Globus pallidus (tissue), 1 donor: ENCODE results near the gene DTX4.

Source experiments
- DNase-seq: peaks from one replicate; pipeline ENCODE4 v3.0.0-alpha.2; 2015; ENCODE audit warnings: low spot score

Gene DTX4

GRCh38 chr11:59221441-59221840, 49.5 kb downstream of the DTX4 start:
- no peak for DNase-seq

GRCh38 chr11:59222464-59223060, 50.6 kb downstream of the DTX4 start:
- no peak for DNase-seq

- no peak for DNase-seq
These were observed 51.2 kb downstream of the DTX4 start for GRCh38 chr11:59223177-59223576.

GRCh38 chr11:59223611-59224010, 51.7 kb downstream of the DTX4 start:
- no peak for DNase-seq

- DNase-seq, result no peak
These were observed 52.5 kb downstream of the DTX4 start for GRCh38 chr11:59224351-59224928.

GRCh38 chr11:59225017-59225416, 53.1 kb downstream of the DTX4 start:
- no peak for DNase-seq

GRCh38 chr11:59226396-59226795, 54.5 kb downstream of the DTX4 start:
- DNase-seq, result no peak

- DNase-seq, result no peak
These were observed 68.4 kb downstream of the DTX4 start for GRCh38 chr11:59240322-59240721.

- DNase-seq, result no peak
These were observed 71.7 kb downstream of the DTX4 start for GRCh38 chr11:59243633-59244032.

GRCh38 chr11:59247531-59248227, 75.7 kb downstream of the DTX4 start:
- DNase-seq, result no peak

GRCh38 chr11:59249535-59249934, 77.6 kb downstream of the DTX4 start:
- no peak for DNase-seq

- no peak for DNase-seq
These were observed 81.1 kb downstream of the DTX4 start for GRCh38 chr11:59253001-59253400.

GRCh38 chr11:59254286-59254685, 82.4 kb downstream of the DTX4 start:
- DNase-seq, result no peak

GRCh38 chr11:59255281-59255680, 83.3 kb downstream of the DTX4 start:
- DNase-seq, result no peak
